Liver (tissue), 3 donors: Measurements from ENCODE around the gene SLC2A5.

Source experiments
- EGR1 ChIP-seq, 2 donors: IDR thresholded peaks; 2 replicates each; pipeline ENCODE4 v1.6.1; 2016 to 2018; ENCODE audit warnings: antibody characterized with exemption in 2 of 2, low read depth in 2 of 2
- SP1 ChIP-seq: IDR thresholded peaks from 2 replicates; pipeline ENCODE4 v1.6.1; 2018; ENCODE audit warnings: antibody characterized with exemption, mild to moderate bottlenecking
- TAF1 ChIP-seq: conservative IDR thresholded peaks from 2 replicates; pipeline ENCODE4 v1.6.1; 2016; ENCODE audit warnings: antibody characterized with exemption, mild to moderate bottlenecking
- TF ChIP-seq, protein P1 (sequence below): fragments of 150-350 bp; IDR thresholded peaks from 2 replicates; pipeline ENCODE4 v1.5.1; 2017; ENCODE audit warnings: improper control_type of control experiment, low read depth, low read length; ENCODE audit not compliant: missing input control
- donor health status: healthy.
- donor health status: healthy.

DNA sequence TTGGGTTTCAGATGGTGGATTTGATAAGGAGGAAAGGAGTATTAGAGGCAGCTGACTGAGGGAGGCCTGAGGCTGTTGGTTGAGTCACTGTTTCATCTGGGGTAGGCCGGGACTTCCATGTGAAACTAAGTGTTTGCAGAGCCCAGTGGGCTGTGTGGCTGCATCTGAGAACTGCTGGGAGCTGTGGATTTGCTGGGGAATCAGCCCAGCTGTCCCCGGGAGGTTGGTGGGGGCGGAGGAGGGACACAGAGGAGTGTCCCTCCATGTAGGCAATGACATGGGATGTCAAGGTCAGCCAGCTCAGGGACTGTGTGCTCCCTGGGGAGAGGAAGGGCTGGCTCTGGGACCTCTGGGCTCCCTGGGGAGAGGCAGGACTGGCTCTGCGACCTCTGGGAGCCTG is 79.6 kb downstream of the SLC2A5 start:
- TF ChIP-seq EGR1 (IDR thresholded peaks at IDR 0.05; ENCODE audit: low read depth in 2 of 2), result no peak
- no peak for TF ChIP-seq SP1
- no peak for TF ChIP-seq TAF1
- TF ChIP-seq, protein P1, sequence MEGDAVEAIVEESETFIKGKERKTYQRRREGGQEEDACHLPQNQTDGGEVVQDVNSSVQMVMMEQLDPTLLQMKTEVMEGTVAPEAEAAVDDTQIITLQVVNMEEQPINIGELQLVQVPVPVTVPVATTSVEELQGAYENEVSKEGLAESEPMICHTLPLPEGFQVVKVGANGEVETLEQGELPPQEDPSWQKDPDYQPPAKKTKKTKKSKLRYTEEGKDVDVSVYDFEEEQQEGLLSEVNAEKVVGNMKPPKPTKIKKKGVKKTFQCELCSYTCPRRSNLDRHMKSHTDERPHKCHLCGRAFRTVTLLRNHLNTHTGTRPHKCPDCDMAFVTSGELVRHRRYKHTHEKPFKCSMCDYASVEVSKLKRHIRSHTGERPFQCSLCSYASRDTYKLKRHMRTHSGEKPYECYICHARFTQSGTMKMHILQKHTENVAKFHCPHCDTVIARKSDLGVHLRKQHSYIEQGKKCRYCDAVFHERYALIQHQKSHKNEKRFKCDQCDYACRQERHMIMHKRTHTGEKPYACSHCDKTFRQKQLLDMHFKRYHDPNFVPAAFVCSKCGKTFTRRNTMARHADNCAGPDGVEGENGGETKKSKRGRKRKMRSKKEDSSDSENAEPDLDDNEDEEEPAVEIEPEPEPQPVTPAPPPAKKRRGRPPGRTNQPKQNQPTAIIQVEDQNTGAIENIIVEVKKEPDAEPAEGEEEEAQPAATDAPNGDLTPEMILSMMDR, result no peak
